ENCODE results near the gene SPSB4. TPM values are rescaled to one million over a fixed set of nuclear protein-coding genes. Genes with fewer than 3 reads are reported as not detected.

The SPSB4 gene
- total RNA-seq, 1 donor from 2014 or later: 0.47 TPM

DNA sequence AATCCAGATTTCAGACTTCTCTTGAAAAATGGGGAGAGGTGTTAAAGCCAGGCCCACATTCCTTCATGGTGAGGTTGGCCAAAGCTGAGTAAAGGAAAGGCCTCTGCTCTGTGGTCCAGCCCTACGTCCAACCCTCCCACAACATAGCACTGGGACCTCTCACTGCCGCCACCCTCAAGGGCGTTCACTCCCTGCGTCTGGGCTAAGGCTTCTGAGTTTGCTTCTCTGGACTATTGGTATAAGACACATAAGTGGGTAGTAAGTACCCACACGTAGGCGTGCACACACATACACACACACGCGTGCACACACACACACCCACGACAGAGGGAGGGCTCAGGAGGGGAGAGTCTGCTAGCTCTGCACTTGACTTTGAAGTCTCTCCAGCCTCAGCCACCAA, 100.3 kb downstream of the SPSB4 start:
- DNase-seq (ENCODE audit: low spot score): no peak

DNA sequence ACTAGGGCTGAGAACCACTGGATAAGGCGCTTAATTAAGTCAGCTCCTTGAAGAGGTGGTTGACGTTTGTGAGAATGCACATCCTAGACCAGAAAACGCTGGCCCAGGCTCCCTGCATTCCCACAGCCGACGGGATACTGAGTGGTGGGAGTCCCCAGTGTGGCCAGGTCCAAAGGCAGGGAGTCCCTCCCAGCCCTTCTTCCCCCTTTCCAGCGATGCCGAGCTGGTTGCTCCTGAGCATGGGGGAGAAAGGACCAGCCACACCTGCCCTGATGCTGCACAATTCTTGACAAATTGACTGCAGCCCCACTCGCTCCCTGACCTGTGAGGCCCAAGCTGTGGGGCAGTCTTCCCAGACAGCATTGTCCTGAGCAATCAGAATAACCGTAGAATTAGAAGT, 101.0 kb downstream of the SPSB4 start:
- DNase-seq (ENCODE audit: low spot score): no peak

DNA sequence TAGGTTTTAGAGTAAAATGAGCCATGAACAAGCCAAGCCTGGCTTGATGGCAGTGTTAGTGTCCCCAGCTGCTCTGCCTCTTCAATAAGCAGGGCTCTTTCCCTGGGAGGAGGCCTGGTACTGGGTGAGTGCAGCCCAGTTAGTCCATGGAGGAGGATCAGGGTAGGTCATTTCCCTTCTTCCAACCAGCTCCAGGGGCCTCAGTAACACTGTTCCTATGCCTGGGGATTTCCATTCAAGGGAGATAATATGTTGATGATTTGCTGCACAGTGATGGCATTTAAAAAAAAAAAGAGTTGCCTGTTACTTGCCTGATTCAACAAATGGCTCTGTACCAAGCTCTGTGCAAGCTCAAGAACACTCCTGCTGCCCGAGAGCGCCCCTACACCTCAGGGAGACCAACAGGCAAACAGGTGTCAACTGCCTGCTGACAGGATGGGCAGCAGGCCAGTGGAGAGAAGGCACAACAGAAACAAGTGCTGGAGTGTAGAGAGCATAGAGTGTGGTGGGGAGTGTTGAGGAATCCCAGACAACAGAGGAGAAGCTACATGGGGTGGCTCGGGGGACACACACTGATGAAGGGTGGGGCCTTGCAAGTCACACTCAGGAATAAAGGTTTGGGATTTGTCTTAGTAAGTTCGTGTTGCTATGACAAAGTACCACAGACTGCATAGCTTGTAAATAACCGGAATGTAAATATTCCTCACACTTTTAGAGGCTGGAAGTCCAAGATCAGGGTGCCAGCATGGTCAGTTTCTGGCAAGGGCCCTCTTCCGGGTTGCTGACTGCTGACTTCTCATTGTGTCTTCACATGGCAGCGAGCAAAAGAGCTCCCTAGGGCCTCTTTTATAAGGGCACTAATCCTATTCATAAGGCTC, 101.9 kb downstream of the SPSB4 start:
- no peak for DNase-seq (ENCODE audit: low spot score)

DNA sequence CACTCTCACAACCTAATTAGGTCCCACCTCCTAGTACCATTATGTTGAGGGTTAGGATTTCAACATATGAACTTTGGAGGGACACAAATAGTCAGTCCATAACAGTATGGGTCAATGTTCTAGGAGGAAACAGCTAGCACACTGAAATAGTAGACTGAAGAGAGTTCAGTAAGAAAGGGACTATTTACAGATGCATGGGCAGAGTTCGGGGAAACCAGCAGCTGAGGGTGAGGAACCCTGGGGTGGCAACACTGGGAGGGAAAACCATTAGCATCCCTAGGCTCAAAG, 102.5 kb downstream of the SPSB4 start:
- no peak for DNase-seq (ENCODE audit: low spot score)

DNA sequence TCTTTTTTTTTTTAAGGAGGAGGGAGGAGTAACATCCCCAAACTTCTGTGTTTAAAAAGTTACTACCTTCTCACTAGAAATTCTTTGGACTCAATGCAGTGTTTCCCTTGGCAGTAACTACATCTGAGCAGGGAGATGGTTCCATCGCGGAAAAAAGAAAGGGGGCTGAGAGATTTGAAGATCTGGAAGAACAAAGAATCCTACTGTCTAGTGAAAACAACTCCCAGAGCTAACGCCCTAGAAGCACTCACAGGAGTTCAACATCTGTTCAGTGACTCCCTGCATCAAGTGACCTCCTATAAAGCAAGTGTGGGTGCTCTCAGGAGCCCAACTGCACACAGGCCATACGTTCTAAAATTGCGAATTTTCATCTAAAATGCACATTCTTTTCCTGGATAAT, 113.7 kb downstream of the SPSB4 start:
- DNase-seq (ENCODE audit: low spot score): no peak

DNA sequence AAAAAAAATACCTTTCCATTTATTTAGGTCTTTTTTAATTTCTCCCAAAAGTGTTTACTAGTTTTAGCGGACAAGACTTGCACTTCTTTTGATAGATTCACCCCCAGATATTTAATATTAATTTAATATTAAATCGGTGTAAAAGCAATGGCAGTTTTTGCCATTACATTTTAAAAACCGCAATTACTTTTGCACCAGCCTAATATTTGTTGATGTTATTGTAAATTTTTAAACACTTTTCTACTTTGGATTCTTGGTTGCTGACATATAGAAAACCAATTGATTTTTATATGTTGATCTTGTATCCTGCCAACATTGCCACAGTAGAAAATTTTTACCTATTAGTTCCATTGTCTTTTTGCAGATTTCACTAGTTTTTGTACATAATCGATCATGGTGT, 116.5 kb downstream of the SPSB4 start:
- no peak for DNase-seq (ENCODE audit: low spot score)

DNA sequence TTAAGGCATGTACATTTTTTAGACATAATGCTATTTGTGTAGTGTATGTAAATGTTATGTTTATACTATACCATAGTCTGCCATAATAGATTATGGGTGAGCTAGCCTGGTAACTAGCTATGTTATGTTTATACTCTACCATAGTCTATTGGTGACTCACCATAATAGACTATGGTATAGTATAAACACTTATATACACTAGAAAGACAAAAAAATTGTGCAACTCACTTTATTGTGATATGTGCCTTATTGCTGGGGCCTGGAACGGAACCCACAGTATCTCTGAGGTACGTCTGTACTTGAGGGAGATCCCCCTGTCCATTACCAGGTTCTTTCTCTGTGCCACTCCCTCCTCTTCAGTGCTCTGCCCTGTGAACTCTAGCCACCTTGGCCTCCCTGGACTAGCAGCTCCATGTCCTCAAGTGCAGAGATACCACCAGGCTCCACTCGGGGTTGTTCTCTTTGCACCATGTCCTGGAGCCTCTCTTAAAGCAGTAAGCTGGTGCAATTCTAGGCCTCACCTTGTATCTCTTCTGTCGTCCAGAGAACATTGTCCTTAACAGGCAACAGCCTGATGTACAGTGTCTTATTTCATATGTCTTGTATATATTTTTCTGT, 119.6 kb downstream of the SPSB4 start:
- no peak for DNase-seq (ENCODE audit: low spot score)

DNA sequence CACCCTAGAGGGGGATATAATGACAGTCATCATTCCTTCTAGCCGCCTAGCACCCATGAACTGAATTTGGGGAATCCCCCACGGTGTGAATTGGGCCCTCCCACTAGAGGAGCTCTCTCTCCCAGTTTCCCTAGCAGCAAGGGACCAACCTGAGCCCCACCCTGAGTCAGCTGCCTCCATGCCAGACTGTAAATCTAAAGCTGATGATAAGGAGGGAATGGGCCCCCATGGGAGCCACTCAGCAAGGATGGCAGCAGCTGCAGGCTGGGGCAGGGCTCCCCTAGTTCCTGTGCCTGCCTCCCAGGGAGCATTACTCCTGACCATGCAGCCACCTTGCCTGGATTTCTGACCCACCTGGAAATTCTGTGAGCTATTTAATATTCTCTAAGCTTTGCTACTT, 123.5 kb downstream of the SPSB4 start:
- DNase-seq (ENCODE audit: low spot score): no peak

DNA sequence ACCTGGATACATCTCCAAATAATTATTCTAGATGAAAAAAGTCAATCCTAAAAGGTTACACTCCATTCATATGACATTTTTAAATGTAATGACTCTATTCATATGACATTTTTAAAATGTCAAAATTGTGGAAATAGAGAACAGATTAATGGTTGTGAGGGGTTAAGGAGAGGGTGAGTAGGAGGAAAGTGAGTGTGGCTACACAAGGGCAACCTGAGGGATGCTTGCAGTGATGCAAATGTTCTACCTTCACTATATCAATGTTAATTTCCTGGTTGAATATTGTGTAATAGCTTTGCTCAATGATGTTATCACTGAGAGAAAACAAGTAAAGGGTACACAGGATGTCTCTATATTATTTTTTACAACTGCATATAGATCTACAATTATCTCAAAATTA, 125.6 kb downstream of the SPSB4 start:
- no peak for DNase-seq (ENCODE audit: low spot score)

DNA sequence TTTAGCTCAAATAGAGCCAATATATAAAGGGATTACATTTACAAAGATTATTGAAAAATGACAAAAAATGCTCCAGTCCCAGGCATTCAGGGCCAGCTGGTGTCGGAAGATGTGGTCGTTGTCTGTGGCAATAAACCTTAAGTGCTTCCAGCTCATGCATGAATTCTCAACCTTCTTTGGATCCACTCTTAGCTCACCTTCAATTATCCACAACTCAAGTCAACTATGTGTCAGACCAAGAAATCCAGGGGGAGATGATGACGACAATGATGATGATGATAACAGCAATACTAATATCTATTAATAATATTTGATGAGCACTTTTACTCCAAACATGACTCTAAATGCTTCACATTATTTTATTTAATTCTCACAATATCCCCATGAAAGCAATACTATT, 126.9 kb downstream of the SPSB4 start:
- no peak for DNase-seq (ENCODE audit: low spot score)

DNA sequence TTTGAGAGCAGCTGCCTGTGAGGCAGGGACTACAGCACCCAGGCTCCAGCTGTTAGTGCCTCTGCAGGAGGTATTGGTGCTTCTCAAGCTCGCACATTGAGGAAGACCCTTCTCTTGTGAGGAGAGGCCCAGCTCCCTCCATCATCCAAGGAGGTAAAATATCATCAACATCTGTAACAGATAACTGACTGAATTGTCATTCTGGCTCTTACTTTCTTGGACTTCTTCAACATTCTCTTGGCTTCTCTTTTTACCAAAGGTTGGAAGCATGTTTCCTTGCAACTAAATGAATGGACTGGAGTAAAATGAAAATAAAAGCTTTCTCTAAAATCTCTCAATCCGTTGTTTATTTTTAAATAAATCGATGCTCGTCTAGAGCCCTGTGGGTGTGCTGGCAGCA, 127.4 kb downstream of the SPSB4 start:
- no peak for DNase-seq (ENCODE audit: low spot score)

DNA sequence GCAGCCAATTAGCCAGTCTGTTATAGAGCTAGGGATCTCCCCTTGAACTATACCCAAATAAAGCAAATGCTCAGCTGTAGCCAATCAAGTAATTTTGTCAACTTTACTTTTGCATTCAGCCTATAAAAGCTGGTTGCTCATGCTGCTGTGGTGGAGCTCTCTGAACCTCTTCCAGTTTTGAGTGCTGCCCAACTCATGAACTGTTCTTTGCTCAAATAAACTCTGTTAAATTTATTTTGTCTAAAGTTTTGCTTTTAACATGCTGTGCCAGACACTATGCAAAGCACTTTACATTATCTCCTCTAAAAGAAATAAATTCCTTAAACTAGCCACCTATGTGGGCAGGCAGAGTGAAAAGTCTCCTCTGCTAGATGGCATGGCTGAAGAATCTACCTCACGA, 128.8 kb downstream of the SPSB4 start:
- no peak for DNase-seq (ENCODE audit: low spot score)

DNA sequence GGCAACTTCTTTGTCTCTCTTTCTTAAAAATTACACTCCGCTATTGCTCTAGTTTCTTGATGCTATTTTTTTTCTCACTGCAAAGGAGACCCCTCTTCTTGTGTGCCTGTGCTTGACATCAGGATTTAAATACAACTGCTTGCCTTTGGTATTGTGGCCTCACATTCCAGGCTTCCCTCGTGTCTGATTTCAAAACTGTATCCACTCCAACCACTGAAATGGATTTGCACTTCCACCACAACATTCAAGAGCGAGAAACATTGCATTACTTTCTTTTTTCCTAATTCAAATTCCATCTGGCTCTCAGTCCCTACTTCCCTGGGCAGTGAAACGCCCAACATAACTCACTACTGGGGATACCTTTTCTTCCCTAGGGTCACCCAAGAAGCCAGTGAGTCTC, 130.0 kb downstream of the SPSB4 start:
- DNase-seq (ENCODE audit: low spot score): no peak

DNA sequence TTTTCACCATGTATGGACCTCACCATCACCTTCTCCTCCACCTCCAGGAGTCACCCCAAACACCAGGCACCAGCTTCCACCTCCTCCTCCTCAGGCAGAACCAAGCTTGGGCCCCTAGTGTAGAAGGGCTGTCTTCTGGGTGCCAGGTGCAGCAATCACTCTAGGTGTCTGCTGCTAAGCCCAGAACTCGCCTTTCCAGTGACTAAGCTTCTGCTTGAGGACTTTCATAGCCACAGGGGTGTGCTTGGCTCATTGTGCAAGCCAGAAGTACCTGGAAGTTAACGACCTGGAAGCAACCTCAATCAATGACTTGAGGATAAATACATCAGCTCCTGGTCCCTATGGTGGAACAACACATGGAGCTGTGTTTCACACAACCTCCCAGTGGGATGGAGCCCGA, 130.7 kb downstream of the SPSB4 start:
- DNase-seq (ENCODE audit: low spot score): no peak

DNA sequence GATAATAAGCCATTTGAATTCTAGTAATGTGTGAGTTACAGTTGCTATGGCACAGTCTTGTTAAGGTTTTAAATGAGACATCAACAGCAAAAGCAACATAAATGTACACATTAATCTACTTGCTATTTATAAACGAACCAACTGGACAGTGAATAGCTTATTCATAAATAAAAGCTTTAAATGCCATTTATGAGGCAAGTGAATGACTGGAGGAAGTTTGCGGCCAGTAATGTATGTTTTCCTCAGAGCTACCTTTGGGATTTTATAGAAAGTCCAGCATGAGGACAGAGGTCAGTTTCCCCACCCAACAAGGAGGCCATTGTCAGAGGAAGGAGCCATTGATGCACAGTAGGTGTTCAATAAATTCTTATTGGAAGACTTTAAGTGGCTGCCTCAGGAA, 132.5 kb downstream of the SPSB4 start:
- no peak for DNase-seq (ENCODE audit: low spot score)

DNA sequence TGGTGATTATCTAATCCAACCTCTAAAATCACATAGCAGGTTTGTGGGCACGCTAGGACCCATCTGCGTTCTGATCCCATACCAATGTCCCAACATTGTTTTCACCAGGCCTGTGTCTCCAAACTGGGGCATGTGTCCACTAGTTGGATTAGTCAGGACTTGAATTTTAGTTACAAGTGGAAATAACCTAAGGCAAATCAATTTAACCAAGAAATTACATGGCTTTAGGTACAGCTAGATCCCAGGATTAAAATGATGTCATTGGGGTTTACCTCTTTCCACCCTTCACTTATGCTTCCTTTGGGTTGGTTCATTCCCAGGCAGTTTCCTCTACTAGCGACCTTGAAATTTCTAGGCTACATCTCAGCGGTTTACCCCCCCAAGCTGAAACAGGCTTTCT, 133.3 kb downstream of the SPSB4 start:
- no peak for DNase-seq (ENCODE audit: low spot score)

DNA sequence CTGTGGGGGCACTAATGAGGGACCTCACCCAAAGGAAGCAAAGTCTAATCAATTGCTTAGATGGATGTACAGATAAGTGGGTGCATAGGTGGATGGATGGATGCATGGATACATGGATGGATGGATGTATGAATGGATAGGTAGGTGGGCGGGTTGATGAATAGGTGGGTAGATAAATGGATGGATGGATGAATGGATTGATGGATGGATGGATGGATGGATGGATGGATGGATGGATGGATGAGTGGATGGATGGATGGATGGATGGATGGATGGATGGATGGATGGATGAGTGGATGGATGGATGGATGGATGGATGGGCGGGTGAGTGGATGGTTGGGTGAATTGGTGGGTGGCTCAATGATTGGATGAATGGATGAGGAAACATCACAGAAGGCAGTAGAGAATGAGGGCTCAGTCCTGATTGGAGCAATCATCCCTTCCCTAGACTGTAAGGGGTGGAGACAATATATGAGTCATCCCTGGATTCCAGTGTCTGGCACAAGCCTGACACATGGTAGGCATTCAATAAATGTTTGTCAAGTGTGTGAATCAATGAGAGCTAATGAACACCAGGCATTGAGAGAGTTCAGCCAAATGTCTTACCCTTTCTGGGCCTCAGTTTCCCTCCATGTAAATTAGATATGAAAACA, 140.1 kb downstream of the SPSB4 start:
- DNase-seq (ENCODE audit: low spot score): no peak

DNA sequence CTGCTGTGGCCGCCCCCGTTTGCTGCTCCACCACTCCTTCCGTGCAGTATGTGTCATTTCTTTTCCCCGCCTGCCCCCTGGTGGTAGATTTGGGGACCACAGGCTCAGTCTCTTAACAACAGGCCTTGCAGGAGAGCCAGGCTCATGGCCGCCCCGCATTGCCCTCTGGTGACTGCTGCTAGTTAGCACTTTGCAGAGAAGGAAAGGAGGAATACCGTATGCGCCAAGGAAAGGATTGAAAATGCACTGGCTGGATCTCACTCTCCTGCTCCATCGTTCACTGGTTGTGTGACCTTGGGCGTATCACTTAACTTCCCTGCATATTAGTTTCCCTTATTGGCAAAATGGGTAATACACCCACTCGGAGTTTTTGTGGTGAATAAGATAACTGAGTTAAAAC, 141.2 kb downstream of the SPSB4 start:
- peak; percentile 99 for DNase-seq (ENCODE audit: low spot score)

DNA sequence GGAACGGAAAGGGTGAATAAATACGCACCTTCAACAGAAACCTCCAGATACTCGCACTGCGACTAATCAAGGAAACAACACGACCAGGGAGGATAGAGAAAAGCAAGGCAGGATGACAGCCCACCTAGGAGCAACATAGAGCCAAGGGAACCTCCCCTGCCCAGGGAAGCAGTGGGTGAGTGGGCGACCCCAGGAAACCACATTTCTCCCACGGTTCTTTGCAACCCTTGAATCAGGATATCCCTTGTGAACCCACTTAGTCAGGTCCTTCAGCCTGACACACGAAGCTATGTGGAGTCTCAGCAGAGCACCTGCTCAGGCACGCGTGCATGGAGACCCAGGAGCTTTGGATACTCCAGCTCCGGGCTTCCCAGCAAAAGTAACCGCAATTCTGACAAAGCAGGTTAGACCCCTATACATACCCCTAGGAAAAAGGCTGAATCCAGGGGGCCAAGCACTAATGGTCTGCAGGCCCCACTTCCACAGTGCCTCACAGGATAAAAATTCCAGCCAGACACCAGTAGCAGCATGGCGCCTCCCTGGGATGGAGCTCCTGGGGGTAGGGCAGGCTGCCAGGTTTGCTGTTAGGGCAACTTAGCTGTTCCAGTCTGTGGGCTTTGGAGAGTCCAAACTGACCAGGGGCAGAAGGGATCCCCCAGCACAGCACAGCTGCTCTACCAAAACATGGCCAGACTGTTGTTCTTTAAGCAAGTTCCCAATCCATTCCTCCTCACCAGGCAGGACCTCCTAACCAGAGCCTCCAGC, 142.1 kb downstream of the SPSB4 start:
- no peak for DNase-seq (ENCODE audit: low spot score)
